HCEC 1CT (cell line): ENCODE data around the gene EDIL3.
A peak's percentile ranks its signal among the peaks of the same experiment; 100 is the strongest.
"Not testable (repeated sequence)": the region's sequence is repeated elsewhere in the genome, so short reads cannot be mapped to it uniquely, and the experiment has no call there.

Source experiments
- DNase-seq: peaks from one replicate; pipeline ENCODE4 v3.0.0-alpha.2; 2017

EDIL3 gene

GRCh38 chr5:84378420-84378819 lies 6.3 kb downstream of the EDIL3 start:
- peak; percentile 70 for DNase-seq

GRCh38 chr5:84376346-84376745 lies 8.3 kb downstream of the EDIL3 start:
- no peak for DNase-seq

- no peak for DNase-seq
Measured at GRCh38 chr5:84374568-84374967, 10.1 kb downstream of the EDIL3 start.

DNA sequence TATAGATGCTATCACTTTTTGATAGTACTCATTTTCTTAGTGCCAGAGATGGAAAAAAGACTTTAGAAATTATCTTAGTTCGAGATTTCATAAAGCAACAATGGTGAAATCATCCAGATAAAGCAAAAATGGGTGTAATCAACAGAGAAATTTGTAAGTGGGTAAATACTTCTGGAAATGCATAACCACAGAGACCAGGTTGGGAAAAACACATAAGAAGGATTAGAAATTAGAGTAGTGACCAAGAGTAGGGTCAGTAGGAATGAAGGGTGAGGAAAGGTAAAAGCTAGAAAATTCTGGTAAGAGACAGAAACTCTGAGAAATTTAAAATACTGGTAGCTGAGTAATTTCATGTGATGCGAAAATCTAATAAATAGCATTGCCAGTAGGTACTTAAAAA lies 11.2 kb downstream of the EDIL3 start:
- no peak for DNase-seq

GRCh38 chr5:84372066-84372695 lies 12.5 kb downstream of the EDIL3 start:
- DNase-seq = peak; percentile 71

DNA sequence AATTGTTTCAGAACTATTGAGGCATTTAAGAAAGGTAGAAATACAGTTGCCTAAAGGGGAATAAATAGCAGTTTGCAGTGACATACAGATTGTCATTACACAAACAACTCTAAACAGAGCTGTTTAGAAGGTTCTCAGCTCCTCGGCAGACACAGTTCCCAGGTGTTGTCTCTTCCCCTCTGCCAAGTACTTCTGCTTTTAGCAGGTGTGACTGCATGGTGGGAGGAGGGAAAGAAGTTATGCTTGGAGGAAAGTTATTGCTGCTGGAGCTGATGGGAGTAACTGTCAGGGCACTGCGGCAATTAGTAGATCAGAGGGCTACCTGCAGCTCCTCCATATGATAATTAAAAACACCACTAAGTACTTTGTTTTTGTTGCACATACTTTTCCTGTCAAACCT lies 14.5 kb downstream of the EDIL3 start:
- DNase-seq = no peak

DNA sequence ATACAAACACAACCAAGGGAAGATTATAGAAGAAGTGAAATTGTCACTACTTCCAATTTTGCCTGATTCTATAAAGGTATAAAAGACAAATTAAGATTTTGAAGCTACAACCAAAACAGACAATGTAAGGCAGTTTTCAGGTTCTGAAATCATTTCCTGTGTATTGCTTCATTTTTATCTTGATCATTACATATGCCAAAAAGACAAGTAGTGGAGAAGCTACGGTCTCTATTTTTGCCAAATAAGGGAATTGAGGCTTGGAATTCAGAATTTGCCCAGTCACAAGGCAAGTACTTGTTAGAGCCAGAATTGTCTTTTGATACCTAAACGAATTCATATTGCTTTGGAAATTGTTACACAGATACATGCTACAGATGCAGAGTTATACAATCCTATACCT lies 20.6 kb downstream of the EDIL3 start:
- no peak for DNase-seq

DNA sequence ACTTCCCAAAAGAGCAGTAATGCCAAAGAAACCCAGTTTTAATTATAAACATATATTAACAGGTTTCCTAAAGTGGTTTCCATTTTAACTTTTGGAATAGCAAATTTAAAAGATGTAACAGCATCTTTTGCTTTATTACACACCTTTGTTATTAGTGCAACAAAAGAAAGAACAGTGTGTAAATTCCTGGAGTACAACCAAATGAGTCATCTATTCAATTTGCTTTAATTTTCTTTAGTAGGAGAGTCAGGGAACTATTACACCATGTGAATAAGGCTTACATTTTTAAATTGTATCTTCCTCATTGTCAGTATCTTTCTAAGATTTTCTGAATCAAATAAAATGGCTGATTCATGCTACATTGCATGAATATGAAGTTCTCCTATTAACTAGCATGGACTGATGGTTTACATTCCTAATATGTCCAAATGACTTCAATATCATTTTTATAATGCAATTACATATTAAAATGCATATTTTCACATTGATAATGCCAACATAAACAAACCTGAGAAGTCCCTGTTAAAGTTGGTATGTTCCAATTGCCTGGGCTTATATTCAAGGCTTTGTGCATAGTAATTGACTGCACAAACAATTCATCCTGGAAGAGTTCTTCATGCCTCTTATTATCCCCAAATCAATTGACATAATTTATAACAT lies 22.5 kb downstream of the EDIL3 start:
- peak; percentile 18 for DNase-seq

DNA sequence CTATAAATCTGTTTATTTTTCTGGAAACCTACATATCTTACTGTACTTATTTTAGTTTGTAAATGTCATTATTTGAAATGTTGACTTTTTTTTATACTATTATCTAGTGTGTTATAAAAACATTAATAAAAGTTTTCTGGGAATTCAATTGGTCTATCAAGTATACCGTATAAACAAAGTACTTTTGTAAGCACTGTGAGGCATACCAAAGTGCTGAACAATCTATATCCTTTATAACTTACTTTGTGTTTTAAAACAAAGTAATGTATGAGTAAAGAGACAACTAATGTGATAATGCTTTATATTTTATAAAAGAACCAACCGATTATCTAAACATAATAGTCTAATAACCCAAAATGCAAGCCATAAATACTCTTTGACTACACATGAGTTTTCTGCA lies 23.1 kb downstream of the EDIL3 start:
- no peak for DNase-seq

DNA sequence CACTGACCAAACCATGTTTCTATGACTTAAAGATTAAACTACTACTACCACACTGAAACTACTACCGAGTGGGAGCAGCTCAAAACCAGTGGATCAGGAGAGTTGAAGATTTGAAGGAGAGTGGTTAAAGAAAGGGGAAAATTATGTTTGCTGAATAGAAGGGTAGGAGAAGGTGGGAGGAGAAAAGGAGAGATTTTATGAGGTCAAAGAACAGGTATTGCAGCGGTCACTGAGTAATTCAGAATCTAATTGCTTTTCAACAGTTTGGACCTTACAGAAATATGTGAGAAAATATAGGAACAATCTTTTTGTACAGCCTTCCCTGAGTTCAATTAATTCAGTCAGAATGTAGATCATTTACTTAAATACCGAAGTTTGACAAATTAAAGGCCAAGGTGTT lies 24.6 kb downstream of the EDIL3 start:
- DNase-seq = no peak

GRCh38 chr5:84354101-84354500 lies 30.6 kb downstream of the EDIL3 start:
- no peak for DNase-seq

- no peak for DNase-seq
Measured at GRCh38 chr5:84344788-84345187, 39.9 kb downstream of the EDIL3 start.

- no peak for DNase-seq
Measured at GRCh38 chr5:84343171-84343570, 41.5 kb downstream of the EDIL3 start.

- DNase-seq = no peak
Measured at GRCh38 chr5:84332106-84332505, 52.6 kb downstream of the EDIL3 start.

DNA sequence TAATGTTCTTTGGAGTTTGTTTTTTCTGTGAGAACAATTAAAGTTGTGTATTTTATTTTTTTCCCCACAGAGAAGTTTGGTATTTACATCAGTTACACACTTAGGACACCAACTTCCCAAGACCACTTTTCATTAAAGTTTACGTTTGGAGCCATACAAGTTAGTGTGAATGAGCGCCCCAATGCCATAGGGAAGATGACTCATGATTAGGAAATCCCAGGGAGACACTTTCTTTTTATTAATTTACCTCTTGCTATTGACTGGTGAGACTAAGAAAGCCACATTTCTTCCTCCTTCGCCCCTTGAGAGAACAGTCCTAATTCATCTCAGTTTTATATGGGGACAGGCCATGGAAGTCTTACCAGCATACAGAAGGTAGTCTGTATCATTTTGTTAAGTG lies 57.1 kb downstream of the EDIL3 start:
- DNase-seq = no peak

DNA sequence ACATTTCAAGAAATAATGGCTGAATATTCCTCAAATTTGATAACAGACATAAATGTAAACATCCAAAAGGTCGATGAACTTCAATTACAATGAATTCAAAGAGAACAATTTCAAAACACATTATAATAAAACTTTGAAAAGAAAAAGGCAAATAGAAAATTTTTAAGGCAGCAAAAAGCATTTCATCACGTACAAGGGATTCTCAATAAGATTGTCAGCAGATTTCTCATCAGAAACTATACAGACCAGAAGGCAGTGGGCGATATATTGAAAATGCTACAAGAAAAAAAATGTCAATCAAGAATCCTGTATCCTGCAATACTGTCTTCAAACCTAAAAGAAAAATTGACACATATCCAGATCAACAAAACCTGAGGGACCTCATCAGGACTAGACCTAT lies 62.0 kb downstream of the EDIL3 start:
- no peak for DNase-seq

GRCh38 chr5:84317826-84318225 lies 66.9 kb downstream of the EDIL3 start:
- DNase-seq = not testable (repeated sequence)

DNA sequence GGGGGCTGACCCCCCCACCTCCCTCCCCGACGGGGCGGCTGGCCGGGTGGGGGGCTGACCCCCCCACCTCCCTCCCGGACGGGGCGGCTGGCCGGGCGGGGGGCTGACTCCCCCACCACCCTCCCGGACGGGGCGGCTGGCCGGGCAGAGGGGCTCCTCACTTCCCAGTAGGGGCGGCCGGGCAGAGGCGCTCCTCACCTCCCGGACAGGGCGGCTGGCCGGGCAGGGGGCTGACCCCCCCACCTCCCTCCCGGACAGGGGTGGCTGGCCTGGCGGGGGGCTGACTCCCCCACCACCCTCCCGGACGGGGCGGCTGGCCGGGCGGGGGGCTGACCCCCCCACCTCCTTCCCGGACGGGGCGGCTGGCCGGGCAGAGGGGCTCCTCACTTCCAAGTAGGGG lies 72.4 kb downstream of the EDIL3 start:
- DNase-seq = not testable (repeated sequence)

DNA sequence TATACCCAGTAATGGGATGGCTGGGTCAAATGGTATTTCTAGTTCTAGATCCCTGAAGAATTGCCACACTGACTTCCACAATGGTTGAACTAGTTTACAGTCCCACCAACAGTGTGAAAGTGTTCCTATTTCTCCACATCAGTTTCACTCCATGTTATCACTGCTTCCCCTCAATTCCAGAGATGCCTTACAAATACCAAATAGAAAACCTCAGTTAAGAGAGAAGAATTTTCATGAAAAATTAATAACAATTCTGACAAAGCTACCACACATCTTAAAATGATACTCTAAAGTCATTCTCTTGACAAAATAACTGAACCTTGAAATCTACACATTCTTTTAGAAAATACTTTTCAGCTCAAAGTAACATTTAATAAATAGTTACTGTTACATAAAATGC lies 74.8 kb downstream of the EDIL3 start:
- DNase-seq = not testable (repeated sequence)

DNA sequence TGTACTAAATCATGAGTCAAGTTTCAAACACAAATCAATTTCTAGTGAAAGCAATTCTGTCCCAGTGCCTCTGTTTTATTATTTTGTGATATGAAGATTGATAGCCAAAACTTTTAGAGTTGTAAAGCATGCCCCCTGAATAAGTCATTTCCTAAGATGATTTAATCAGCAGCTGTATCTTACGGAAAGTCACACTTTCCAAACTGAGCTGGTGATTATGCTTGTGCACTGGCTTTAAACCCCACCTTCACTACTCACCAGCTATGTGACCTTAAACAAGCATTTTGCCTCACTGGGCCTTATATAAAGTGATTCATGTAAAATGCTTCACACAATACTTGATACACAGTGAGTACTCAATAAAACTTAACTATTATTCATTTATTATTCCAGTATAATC lies 78.1 kb downstream of the EDIL3 start:
- DNase-seq = peak; percentile 3

GRCh38 chr5:84304599-84304998 lies 80.1 kb downstream of the EDIL3 start:
- DNase-seq = no peak

DNA sequence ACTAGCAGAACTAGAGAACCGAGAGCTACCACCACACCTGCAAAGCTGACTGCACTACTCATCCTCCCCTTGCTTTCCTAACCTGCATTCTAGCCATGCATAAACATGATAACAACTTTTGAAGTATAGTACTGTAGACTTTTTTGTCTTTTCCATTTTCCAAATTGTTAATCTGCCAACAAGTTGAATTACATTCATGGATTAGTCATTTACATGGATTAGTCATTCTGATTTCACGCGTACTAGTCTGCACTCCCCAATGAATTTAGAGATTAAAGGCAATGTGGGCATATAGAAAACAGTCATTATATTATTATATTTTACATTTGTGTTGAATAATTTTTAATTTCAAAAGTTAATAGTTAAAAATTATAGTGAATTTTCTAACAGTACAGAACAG lies 81.4 kb downstream of the EDIL3 start:
- DNase-seq = peak; percentile 39

DNA sequence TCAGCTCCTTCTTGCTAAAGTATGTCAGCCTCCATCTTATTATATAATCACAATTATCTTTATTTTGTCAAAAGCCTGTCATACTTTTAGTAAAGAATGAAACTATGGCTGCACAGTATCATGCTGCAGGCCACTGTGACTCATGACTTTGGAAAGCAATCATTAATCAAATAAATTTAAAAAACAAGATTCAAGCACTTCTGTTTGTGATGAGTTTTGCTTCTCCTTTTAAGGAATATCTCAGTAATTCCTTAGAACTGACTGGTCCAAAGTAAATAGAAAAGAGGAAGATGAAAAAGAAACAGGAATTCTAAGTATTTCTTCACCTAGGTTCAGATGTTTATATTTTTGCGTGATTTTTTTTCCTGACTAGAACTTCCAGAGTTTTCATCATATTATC lies 83.1 kb downstream of the EDIL3 start:
- DNase-seq = peak; percentile 55

DNA sequence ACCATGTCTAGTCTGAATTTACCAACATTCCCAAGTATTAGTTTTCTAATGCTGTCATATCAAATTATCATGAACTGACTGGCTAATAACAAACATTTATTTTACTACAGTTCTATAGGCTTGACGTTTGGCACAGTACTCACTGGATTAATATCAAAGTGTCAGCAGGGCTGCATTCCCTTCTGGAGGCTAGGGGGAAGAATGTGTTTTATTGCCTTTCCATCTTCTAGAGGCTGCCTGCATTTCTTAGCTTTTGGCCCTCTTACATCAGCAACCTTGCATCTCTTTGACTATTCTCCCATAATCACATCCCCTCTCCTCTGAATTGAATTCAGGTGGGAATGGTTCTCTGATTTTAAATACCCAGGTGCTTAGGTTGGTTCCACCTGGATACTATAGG lies 84.7 kb downstream of the EDIL3 start:
- no peak for DNase-seq

DNA sequence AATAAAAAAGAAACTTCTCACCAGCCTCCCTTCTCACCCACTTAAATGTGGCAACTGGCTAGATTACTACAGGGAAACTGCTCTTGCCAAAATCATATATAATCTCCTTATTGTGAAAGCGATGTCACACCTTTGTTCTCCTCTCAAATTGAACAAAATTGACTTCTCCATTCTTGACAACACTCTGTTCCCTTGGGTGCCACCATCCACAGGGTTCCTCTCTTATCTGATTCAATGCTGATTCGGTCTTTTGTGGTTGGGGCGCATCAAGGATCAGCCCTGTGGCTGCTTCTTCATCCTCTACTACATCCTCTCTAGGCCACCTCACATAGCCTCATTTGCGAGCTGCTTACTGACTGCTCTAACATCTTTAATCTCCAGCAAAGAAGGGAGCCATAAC lies 86.1 kb downstream of the EDIL3 start:
- DNase-seq = no peak
